ENCODE measurements around the gene DNAJA4. TPM values are rescaled to one million over a fixed set of nuclear protein-coding genes. Genes with fewer than 3 reads are reported as not detected.

The DNAJA4 gene
- total RNA-seq, 4 donors from 2014 or later = 14.2 to 16.9 (median 16.4) TPM

DNA sequence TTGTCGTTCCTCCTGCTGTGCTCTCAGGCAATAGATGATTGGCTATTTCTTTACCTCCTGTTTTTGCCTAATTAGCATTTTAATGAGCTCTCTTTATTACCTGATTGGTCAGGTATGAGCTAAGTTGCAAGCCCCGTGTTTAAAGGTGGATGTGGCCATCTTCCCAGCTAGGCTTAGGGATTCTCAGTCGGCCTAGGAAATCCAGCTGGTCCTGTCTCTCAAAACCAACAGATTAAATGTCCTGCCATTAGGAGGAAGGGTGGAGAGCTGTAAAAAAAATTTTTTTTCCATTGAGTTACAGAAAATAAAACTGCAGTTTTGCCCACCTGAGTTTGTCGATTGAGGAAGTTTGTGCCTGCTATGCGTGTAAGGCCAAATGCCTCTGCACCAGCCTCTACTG lies 24.6 kb upstream of the DNAJA4 start:
- Histone ChIP-seq H3K9me3 (no peaks in the 10 kb centered on the region), H3K4me1 (peaks cover 0 to 6% (median 0%) of the 10 kb centered on the region in 4 donors), H3K27ac (no peak overlapping the region), H3K36me3 (no peaks in the 10 kb centered on the region), H3K27me3 (no peaks in the 10 kb centered on the region), H3K4me3 (no peak overlapping the region)
- DNase-seq (ENCODE audit: low spot score in 2 of 2) = no peak
- no peak for TF ChIP-seq POLR2A (IDR thresholded peaks at IDR 0.05)
- TF ChIP-seq, protein P1, sequence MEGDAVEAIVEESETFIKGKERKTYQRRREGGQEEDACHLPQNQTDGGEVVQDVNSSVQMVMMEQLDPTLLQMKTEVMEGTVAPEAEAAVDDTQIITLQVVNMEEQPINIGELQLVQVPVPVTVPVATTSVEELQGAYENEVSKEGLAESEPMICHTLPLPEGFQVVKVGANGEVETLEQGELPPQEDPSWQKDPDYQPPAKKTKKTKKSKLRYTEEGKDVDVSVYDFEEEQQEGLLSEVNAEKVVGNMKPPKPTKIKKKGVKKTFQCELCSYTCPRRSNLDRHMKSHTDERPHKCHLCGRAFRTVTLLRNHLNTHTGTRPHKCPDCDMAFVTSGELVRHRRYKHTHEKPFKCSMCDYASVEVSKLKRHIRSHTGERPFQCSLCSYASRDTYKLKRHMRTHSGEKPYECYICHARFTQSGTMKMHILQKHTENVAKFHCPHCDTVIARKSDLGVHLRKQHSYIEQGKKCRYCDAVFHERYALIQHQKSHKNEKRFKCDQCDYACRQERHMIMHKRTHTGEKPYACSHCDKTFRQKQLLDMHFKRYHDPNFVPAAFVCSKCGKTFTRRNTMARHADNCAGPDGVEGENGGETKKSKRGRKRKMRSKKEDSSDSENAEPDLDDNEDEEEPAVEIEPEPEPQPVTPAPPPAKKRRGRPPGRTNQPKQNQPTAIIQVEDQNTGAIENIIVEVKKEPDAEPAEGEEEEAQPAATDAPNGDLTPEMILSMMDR (IDR thresholded peaks at IDR 0.05) = no peak
- TF ChIP-seq EP300 (IDR thresholded peaks at IDR 0.05) = no peak
- 92 to 95% methylated on average over 5 of the region's 5 CpGs for WGBS, 2 donors

DNA sequence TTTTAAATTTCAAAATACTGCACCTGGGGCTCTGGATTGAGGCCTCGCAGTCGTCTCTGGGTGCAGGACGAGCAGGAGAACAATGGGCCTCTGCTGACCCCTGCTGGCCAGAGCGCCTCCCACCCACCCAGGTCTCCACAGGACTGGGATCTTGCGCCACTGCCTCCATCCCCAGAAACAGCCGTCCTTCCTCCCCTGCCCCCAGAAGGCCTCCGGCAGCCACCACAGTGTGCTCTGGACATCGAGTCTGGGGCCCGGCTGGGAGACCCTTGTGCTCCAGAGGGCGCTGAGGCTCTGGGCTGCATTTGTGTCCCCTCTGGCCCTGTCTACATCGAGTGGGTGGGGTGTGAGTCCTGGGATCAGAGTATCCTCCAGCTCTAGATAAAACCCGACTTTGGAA lies 23.3 kb upstream of the DNAJA4 start:
- DNase-seq (ENCODE audit: low spot score in 2 of 2) = peak; percentile 81 to 92
- Histone ChIP-seq H3K4me1 (peaks cover 0 to 6% (median 0%) of the 10 kb centered on the region in 4 donors), H3K27me3 (no peaks in the 10 kb centered on the region), H3K9me3 (no peaks in the 10 kb centered on the region), H3K27ac (no peak overlapping the region), H3K4me3 (no peak overlapping the region), H3K36me3 (no peaks in the 10 kb centered on the region)
- TF ChIP-seq, protein P1 (IDR thresholded peaks at IDR 0.05) = peak; percentile 76 to 91 (median 86)
- TF ChIP-seq POLR2A (IDR thresholded peaks at IDR 0.05) = no peak
- 9 to 13% methylated on average over 12 of the region's 12 CpGs for WGBS, 2 donors

DNA sequence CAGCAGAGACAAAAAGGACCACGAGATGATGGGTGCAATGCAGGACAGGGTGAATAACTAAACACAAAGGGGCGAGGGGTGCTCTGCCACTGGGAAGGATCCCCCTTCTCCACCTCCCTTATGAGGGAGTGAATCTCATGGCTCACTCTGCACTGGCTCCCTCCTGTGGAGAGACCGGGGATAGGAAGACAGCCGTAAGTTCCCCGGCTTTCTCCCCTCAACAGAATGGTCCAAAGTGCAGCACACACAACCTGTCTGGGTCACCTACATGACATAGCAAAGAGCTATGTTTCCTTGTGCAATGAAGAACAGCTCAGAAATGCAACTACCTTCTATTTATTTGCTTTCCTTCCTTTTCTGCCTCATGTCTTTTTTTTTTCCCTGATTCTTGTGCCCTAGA lies 22.2 kb upstream of the DNAJA4 start:
- Histone ChIP-seq H3K36me3 (no peaks in the 10 kb centered on the region), H3K9me3 (no peaks in the 10 kb centered on the region), H3K4me1 (peaks cover 0 to 6% (median 0%) of the 10 kb centered on the region in 4 donors), H3K27ac (no peak overlapping the region), H3K27me3 (no peaks in the 10 kb centered on the region), H3K4me3 (no peak overlapping the region)
- no peak for DNase-seq (ENCODE audit: low spot score in 2 of 2)
- WGBS, 2 donors = 67 to 74% methylated on average over 5 of the region's 5 CpGs
- TF ChIP-seq, protein P1 (IDR thresholded peaks at IDR 0.05) = peak in 1 of 5 experiments; percentile 9
- TF ChIP-seq EP300 (IDR thresholded peaks at IDR 0.05) (no peak), POLR2A (IDR thresholded peaks at IDR 0.05) (no peak)

DNA sequence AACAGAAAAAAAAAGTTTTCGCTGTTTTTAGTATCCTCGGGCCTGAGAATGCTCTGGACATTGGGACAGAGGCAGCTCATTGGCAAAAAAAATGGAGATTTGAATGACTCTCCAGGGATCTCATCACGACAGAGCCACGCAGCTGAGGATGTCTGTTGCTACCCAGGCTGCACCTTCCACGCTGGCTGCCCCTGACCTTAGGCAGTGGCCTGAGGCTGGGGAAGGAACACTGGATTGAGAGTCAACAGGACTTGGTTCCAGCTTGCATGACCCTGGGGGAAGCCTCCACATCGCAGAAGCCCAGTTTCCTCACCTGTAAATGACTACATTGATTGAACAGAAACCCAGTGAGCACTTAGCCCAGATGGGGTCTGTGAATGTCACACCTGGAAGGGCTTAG lies 21.3 kb upstream of the DNAJA4 start:
- TF ChIP-seq EP300 (IDR thresholded peaks at IDR 0.05) = no peak
- TF ChIP-seq, protein P1 (IDR thresholded peaks at IDR 0.05) = no peak
- TF ChIP-seq POLR2A (IDR thresholded peaks at IDR 0.05) = no peak
- no peak overlapping the region for H3K4me3 ChIP-seq
- H3K4me1 ChIP-seq = peaks cover 0 to 6% (median 0%) of the 10 kb centered on the region in 4 donors
- no peak overlapping the region for H3K27ac ChIP-seq
- WGBS, 2 donors = 70 to 74% methylated on average over 6 of the region's 6 CpGs
- no peaks in the 10 kb centered on the region for H3K36me3 ChIP-seq
- no peak for DNase-seq (ENCODE audit: low spot score in 2 of 2)
- H3K27me3 ChIP-seq = no peaks in the 10 kb centered on the region
- no peaks in the 10 kb centered on the region for H3K9me3 ChIP-seq

DNA sequence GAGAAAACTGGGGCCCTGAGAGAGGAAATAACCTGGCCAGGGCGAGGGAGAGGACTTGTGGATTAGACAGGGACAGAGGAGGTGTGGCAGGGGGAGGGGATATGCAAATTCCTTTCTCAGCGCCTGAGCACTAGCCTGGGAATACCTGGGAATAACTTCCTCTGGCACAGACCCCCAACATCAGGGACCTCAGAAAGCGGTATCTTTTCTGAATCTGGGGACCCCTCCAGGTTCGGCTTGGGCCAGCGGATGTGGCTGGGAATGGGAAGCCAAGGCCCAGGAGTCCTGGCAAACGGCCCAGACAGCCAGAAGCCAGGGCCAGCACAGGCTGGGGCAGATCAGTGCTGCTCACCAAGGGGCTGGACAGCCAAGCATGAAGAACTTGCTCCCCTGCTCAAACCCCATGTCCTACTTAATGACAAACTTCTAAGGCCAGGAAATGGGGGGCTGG lies 20.8 kb upstream of the DNAJA4 start:
- no peak overlapping the region for H3K4me3 ChIP-seq
- 46 to 51% methylated on average over 6 of the region's 6 CpGs for WGBS, 2 donors
- H3K36me3 ChIP-seq = no peaks in the 10 kb centered on the region
- no peaks in the 10 kb centered on the region for H3K27me3 ChIP-seq
- no peaks in the 10 kb centered on the region for H3K9me3 ChIP-seq
- TF ChIP-seq POLR2A (IDR thresholded peaks at IDR 0.05) (no peak), EP300 (IDR thresholded peaks at IDR 0.05) (no peak)
- TF ChIP-seq, protein P1 (IDR thresholded peaks at IDR 0.05) = no peak
- peaks cover 0 to 6% (median 0%) of the 10 kb centered on the region in 4 donors for H3K4me1 ChIP-seq
- H3K27ac ChIP-seq = no peak overlapping the region
- DNase-seq (ENCODE audit: low spot score in 2 of 2) = peak in 1 of 2 donors; percentile 15
